Measurements from ENCODE around the gene TTC19.

DNA sequence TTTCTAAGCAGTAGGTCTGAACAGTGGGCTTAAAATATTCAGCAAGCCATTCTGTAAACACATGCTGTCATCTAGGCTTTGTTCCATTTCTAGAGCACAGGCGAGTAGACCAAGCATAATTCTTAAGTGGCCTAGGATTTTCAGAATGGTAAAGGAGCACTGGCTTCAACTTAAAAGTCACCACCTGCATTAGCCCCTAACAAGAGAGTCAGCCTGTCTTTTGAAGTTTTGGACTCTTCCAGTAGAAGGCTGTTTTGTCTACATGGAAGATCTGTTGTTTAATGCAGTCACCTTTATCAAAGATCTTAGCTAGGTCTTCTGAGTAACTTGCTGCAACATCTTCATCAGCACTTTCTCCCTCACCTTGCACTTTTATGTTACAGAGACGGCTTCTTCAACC lies 36.6 kb downstream of the TTC19 start:
- TF ChIP-seq, protein P1, sequence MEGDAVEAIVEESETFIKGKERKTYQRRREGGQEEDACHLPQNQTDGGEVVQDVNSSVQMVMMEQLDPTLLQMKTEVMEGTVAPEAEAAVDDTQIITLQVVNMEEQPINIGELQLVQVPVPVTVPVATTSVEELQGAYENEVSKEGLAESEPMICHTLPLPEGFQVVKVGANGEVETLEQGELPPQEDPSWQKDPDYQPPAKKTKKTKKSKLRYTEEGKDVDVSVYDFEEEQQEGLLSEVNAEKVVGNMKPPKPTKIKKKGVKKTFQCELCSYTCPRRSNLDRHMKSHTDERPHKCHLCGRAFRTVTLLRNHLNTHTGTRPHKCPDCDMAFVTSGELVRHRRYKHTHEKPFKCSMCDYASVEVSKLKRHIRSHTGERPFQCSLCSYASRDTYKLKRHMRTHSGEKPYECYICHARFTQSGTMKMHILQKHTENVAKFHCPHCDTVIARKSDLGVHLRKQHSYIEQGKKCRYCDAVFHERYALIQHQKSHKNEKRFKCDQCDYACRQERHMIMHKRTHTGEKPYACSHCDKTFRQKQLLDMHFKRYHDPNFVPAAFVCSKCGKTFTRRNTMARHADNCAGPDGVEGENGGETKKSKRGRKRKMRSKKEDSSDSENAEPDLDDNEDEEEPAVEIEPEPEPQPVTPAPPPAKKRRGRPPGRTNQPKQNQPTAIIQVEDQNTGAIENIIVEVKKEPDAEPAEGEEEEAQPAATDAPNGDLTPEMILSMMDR (IDR thresholded peaks at IDR 0.05) = no peak
- no peak for TF ChIP-seq EP300 (IDR thresholded peaks at IDR 0.05)
